ENCODE data around the gene HIP1. TPM values are rescaled to one million over a fixed set of nuclear protein-coding genes. Genes with fewer than 3 reads are reported as not detected.

HIP1 gene
- total and polyA plus RNA-seq, 9 of the 15 experiments (the other 6 are each of a cell fraction or from before 2014, with no cell fraction given) = 2.4 to 13.7 (median 9.5) TPM

DNA sequence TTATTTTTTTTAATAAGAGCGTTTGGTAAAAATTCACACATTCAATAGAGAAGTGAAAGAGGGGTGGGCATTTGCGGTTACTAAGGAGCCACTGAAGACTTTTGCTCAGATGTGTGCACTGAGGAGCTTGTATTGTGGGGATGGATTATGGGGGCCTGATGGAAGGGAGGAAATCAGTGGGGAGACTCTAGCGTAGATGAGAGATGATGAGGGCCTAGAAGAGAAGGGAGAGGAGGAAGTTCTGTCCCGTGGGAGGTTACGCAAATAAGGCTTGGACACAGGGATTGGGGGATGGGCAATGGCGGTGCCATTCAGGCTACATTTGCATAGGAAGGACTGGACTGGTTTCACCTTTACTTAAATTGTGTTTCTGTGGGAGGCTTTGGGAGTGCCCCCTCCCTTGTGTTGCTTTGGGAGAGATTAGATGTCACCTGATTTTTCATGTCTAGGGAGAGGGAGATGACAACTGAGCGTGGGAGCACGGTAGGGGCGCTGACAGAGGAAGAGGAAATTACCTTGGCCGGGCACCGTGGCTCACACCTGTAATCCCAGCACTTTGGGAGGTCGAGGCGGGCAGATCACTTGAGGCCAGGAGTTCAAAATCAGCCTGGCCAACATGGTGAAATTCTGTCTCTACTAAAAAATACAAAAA is 2.2 kb upstream of the HIP1 start (continued):
- TF ChIP-seq, protein P1, sequence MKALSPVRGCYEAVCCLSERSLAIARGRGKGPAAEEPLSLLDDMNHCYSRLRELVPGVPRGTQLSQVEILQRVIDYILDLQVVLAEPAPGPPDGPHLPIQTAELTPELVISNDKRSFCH (CRISPR knock-in tag; IDR thresholded peaks at IDR 0.05) = no peak
- TF ChIP-seq, protein P1 (tag; IDR thresholded peaks at IDR 0.05) = no peak
- TF ChIP-seq TCFL5 (CRISPR knock-in tag; conservative IDR thresholded peaks at IDR 0.05) (no peak), ZNF124 (CRISPR knock-in tag; IDR thresholded peaks at IDR 0.05) (no peak), CREBBP (IDR thresholded peaks at IDR 0.05; ENCODE audit: low read depth, low read length) (no peak), CBX1 (IDR thresholded peaks at IDR 0.05; ENCODE audit: low read depth) (no peak), TFAM (CRISPR knock-in tag; conservative IDR thresholded peaks at IDR 0.05) (no peak), SP2 (IDR thresholded peaks at IDR 0.05; ENCODE audit: extremely low read depth, low read depth, low read length, poor library complexity, severe bottlenecking) (no peak), SIRT6 (IDR thresholded peaks at IDR 0.05; ENCODE audit: low read depth, low read length) (no peak), NR2F6 (CRISPR knock-in tag; IDR thresholded peaks at IDR 0.05) (no peak), ZKSCAN3 (CRISPR knock-in tag; IDR thresholded peaks at IDR 0.05) (no peak)
- TF ChIP-seq, protein P2, sequence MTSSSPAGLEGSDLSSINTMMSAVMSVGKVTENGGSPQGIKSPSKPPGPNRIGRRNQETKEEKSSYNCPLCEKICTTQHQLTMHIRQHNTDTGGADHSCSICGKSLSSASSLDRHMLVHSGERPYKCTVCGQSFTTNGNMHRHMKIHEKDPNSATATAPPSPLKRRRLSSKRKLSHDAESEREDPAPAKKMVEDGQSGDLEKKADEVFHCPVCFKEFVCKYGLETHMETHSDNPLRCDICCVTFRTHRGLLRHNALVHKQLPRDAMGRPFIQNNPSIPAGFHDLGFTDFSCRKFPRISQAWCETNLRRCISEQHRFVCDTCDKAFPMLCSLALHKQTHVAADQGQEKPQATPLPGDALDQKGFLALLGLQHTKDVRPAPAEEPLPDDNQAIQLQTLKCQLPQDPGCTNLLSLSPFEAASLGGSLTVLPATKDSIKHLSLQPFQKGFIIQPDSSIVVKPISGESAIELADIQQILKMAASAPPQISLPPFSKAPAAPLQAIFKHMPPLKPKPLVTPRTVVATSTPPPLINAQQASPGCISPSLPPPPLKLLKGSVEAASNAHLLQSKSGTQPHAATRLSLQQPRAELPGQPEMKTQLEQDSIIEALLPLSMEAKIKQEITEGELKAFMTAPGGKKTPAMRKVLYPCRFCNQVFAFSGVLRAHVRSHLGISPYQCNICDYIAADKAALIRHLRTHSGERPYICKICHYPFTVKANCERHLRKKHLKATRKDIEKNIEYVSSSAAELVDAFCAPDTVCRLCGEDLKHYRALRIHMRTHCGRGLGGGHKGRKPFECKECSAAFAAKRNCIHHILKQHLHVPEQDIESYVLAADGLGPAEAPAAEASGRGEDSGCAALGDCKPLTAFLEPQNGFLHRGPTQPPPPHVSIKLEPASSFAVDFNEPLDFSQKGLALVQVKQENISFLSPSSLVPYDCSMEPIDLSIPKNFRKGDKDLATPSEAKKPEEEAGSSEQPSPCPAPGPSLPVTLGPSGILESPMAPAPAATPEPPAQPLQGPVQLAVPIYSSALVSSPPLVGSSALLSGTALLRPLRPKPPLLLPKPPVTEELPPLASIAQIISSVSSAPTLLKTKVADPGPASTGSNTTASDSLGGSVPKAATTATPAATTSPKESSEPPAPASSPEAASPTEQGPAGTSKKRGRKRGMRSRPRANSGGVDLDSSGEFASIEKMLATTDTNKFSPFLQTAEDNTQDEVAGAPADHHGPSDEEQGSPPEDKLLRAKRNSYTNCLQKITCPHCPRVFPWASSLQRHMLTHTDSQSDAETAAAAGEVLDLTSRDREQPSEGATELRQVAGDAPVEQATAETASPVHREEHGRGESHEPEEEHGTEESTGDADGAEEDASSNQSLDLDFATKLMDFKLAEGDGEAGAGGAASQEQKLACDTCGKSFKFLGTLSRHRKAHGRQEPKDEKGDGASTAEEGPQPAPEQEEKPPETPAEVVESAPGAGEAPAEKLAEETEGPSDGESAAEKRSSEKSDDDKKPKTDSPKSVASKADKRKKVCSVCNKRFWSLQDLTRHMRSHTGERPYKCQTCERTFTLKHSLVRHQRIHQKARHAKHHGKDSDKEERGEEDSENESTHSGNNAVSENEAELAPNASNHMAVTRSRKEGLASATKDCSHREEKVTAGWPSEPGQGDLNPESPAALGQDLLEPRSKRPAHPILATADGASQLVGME (CRISPR knock-in tag; IDR thresholded peaks at IDR 0.05) = no peak
- TF ChIP-seq, protein P3, sequence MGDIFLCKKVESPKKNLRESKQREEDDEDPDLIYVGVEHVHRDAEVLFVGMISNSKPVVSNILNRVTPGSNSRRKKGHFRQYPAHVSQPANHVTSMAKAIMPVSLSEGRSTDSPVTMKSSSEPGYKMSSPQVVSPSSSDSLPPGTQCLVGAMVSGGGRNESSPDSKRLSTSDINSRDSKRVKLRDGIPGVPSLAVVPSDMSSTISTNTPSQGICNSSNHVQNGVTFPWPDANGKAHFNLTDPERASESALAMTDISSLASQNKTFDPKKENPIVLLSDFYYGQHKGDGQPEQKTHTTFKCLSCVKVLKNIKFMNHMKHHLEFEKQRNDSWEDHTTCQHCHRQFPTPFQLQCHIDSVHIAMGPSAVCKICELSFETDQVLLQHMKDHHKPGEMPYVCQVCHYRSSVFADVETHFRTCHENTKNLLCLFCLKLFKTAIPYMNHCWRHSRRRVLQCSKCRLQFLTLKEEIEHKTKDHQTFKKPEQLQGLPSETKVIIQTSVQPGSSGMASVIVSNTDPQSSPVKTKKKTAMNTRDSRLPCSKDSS (IDR thresholded peaks at IDR 0.05; ENCODE audit: low read depth, partially characterized antibody) = no peak
- TF ChIP-seq, protein P4, sequence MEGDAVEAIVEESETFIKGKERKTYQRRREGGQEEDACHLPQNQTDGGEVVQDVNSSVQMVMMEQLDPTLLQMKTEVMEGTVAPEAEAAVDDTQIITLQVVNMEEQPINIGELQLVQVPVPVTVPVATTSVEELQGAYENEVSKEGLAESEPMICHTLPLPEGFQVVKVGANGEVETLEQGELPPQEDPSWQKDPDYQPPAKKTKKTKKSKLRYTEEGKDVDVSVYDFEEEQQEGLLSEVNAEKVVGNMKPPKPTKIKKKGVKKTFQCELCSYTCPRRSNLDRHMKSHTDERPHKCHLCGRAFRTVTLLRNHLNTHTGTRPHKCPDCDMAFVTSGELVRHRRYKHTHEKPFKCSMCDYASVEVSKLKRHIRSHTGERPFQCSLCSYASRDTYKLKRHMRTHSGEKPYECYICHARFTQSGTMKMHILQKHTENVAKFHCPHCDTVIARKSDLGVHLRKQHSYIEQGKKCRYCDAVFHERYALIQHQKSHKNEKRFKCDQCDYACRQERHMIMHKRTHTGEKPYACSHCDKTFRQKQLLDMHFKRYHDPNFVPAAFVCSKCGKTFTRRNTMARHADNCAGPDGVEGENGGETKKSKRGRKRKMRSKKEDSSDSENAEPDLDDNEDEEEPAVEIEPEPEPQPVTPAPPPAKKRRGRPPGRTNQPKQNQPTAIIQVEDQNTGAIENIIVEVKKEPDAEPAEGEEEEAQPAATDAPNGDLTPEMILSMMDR (IDR thresholded peaks at IDR 0.05 in 2 of 3, conservative IDR thresholded peaks at IDR 0.05 in 1 of 3; ENCODE audit: insufficient read depth in 2 of 3, low read depth in 1 of 3, low read length in 3 of 3) = no peak
